H1 (cell line): ENCODE measurements around the gene BCAR1. TPM values are rescaled to one million over a fixed set of nuclear protein-coding genes. Genes with fewer than 3 reads are reported as not detected.

Experiments
- ASH2L ChIP-seq: fragments of 200-600, 300-600 bp; sonication (generic); IDR thresholded peaks from one replicate; pipeline ENCODE4 v1.7.1; 2017; ENCODE audit warnings: low read length
- BACH1 ChIP-seq: IDR thresholded peaks from 2 replicates; pipeline ENCODE4 v1.6.1; 2012; ENCODE audit warnings: low read length, improper control_type of control experiment
- BCL11A ChIP-seq, 2 experiments: IDR thresholded peaks; one replicate each; pipeline ENCODE4 v1.6.1; 2011; ENCODE audit warnings: low read depth in 2 of 2, low read length in 2 of 2, mild to moderate bottlenecking in 2 of 2
- BRCA1 ChIP-seq: IDR thresholded peaks from 2 replicates; pipeline ENCODE4 v1.6.1; 2012; ENCODE audit warnings: low read depth, low read length, improper control_type of control experiment
- CEBPB ChIP-seq: IDR thresholded peaks from 2 replicates; pipeline ENCODE4 v1.6.1; 2012; ENCODE audit warnings: low read depth, low read length
- CREB1 ChIP-seq: IDR thresholded peaks from 2 replicates; pipeline ENCODE4 v1.6.1; 2012; ENCODE audit warnings: inconsistent platforms
- E2F6 ChIP-seq: IDR thresholded peaks from 2 replicates; pipeline ENCODE4 v1.6.1; 2012; ENCODE audit warnings: inconsistent platforms
- EGR1 ChIP-seq: IDR thresholded peaks from 2 replicates; pipeline ENCODE4 v1.6.1; 2011; ENCODE audit warnings: low read depth, low read length, borderline replicate concordance
- EZH2 ChIP-seq: fragments of 200-600 bp; sonication (generic); IDR thresholded peaks from 2 replicates; pipeline ENCODE4 v1.7.1; 2012; ENCODE audit warnings: low read depth, mild to moderate bottlenecking, moderate library complexity, low read length, inconsistent platforms; ENCODE audit not compliant: severe bottlenecking
- HDAC2 ChIP-seq, 2 experiments: fragments of 300-600 bp in 1 of 2; sonication (generic) in 1 of 2; IDR thresholded peaks; 2 replicates each; pipeline ENCODE4 v1.6.1; 2011 to 2012; ENCODE audit warnings: low read depth in 2 of 2, low read length in 2 of 2, mild to moderate bottlenecking in 2 of 2, moderate library complexity in 2 of 2, borderline replicate concordance in 1 of 2, inconsistent platforms in 1 of 2
- JUN ChIP-seq: IDR thresholded peaks from 2 replicates; pipeline ENCODE4 v1.6.1; 2011; ENCODE audit warnings: low read depth, mild to moderate bottlenecking, improper control_type of control experiment, low read length
- KDM1A ChIP-seq: fragments of 200-600, 300-600 bp; sonication (generic); IDR thresholded peaks from 2 replicates; pipeline ENCODE4 v1.7.1; 2016; ENCODE audit warnings: mild to moderate bottlenecking, low read length, borderline replicate concordance
- KDM4A ChIP-seq: IDR thresholded peaks from one replicate; pipeline ENCODE4 v1.7.1; 2012; ENCODE audit warnings: low read depth, mild to moderate bottlenecking, moderate library complexity, low read length, inconsistent platforms; ENCODE audit not compliant: severe bottlenecking
- KDM5A ChIP-seq: fragments of 200-600 bp; IDR thresholded peaks from 2 replicates; pipeline ENCODE4 v1.7.1; 2012; ENCODE audit warnings: mild to moderate bottlenecking, low read length, inconsistent platforms, mixed read lengths
- MAX ChIP-seq: IDR thresholded peaks from 2 replicates; pipeline ENCODE4 v1.6.1; 2012; ENCODE audit warnings: inconsistent platforms
- POLR2A ChIP-seq, 2 experiments: IDR thresholded peaks; 1 replicate in 1 of 2; 2 replicates in 1 of 2; pipeline ENCODE4 v1.6.1; 2011; ENCODE audit warnings: low read depth in 2 of 2, low read length in 2 of 2, mild to moderate bottlenecking in 2 of 2; ENCODE audit errors: control extremely low read depth in 1 of 2
- POU5F1 ChIP-seq: IDR thresholded peaks from 2 replicates; pipeline ENCODE4 v1.6.1; 2011; ENCODE audit warnings: low read depth, mild to moderate bottlenecking, low read length, moderate library complexity
- RXRA ChIP-seq: IDR thresholded peaks from 2 replicates; pipeline ENCODE4 v1.6.1; 2011; ENCODE audit warnings: low read depth, mild to moderate bottlenecking, low read length, moderate library complexity; ENCODE audit not compliant: insufficient read depth
- SAP30 ChIP-seq: fragments of 300-600 bp; sonication (generic); IDR thresholded peaks from 2 replicates; pipeline ENCODE4 v1.7.1; 2012; ENCODE audit warnings: low read length, moderate library complexity, mild to moderate bottlenecking, inconsistent platforms; ENCODE audit not compliant: insufficient read depth, insufficient replicate concordance
- TBP ChIP-seq: IDR thresholded peaks from 2 replicates; pipeline ENCODE4 v1.6.1; 2011; ENCODE audit warnings: low read depth, low read length, improper control_type of control experiment
- YY1 ChIP-seq: IDR thresholded peaks from 2 replicates; pipeline ENCODE4 v1.6.1; 2011; ENCODE audit warnings: low read depth, mild to moderate bottlenecking, low read length
- polyA plus RNA-seq, 7 experiments: library from polyadenylated mRNA; depleted of rRNA in 3 of 7; stranded (reverse) in 5 of 7; unstranded in 2 of 7; fragments of >200 nt in 5 of 7; fragments of 200-250 nt in 2 of 7; gene quantifications; 1 replicate in 5 of 7; 2 replicates in 1 of 7; 4 replicates in 1 of 7; pipeline versions ENCODE4 v1.2.1 to v1.2.3, GENCODE V29; 2011 to 2013; ENCODE audit warnings: missing spikeins in 2 of 7, mixed read lengths in 2 of 7
- total RNA-seq: library from RNA; stranded (reverse); fragmentation: NEBNext Ultra II Directional; extraction: Animal tissue kit (Norgen Biotek cat#: 25700); gene quantifications from 2 replicates; pipeline ENCODE4 v1.2.1, GENCODE V29; 2021
- TF ChIP-seq, protein P1 (sequence below): IDR thresholded peaks from 2 replicates; pipeline ENCODE4 v1.6.1; 2011; ENCODE audit warnings: low read length, improper control_type of control experiment

BCAR1 gene
- total and polyA plus RNA-seq, 2 of the 8 experiments (the other 6 are each of a cell fraction or from before 2014, with no cell fraction given), result 59.8 to 105 TPM

DNA sequence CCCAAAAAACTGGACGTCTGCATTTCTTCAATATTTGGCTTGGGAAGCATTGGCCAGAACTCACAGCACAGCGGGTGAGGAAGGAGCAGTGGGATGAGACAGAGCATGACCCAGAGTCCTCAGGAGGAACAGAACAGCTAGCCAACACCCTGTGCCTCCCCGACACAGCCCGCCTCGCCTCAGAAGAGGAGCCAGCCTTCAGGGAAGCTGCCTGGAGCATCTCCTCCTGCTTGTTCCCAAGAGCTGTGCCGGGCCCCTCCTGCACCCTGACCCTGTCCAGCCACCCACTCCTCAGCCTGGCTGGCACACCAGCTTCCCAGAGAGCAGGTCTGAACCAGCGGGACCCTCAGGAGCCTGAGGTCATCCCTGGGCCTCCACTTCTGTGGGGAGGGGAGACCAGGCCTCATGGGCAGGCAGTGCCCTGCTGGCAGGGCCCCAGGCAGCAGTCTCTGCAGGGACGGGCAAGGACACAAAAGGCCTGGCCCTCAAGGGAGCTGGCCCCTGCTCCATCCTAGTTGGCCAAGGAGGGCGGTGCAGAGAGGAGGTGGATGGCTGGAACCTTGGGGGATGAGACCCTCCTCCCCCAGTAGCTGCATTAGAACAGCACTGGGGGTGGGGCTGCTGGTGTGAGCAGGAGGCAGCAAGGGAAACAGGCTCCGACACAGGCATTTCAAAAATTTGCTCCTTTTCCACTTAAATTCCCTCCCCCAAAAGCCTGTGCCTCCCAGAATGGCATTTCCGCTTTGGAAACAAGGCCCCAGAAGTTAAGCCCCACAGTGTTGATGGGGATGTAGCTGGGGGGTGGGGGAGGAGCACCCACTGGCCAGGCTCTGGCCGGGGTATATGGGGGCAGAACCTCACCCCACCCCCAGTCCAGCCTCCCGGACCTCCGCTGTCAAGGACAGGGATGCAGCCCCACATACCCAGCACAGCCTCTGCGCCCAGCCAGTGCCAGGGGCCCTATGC, 1.8 kb upstream of the BCAR1 start (continued):
- TF ChIP-seq ASH2L, result peak; percentile 82
- TF ChIP-seq JUN, result no peak
- no peak for TF ChIP-seq BACH1
- no peak for TF ChIP-seq POU5F1
- TF ChIP-seq YY1, result no peak
- no peak for TF ChIP-seq CEBPB
- no peak for TF ChIP-seq HDAC2 (IDR thresholded peaks at IDR 0.05; ENCODE audit: borderline replicate concordance in 1 of 2, low read depth in 2 of 2, low read length in 2 of 2)
- TF ChIP-seq E2F6, result no peak
- TF ChIP-seq POLR2A (IDR thresholded peaks at IDR 0.05; ENCODE audit: control extremely low read depth in 1 of 2, low read depth in 2 of 2, low read length in 2 of 2), result peak in 1 of 2 experiments; percentile 71; a peak in 2 of 3 replicates
- no peak for TF ChIP-seq KDM5A
- TF ChIP-seq BRCA1, result no peak
- TF ChIP-seq TBP, result peak; percentile 50; the same call in 1 of the 2 replicates
- TF ChIP-seq, protein P1, sequence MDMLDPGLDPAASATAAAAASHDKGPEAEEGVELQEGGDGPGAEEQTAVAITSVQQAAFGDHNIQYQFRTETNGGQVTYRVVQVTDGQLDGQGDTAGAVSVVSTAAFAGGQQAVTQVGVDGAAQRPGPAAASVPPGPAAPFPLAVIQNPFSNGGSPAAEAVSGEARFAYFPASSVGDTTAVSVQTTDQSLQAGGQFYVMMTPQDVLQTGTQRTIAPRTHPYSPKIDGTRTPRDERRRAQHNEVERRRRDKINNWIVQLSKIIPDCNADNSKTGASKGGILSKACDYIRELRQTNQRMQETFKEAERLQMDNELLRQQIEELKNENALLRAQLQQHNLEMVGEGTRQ, result no peak
- TF ChIP-seq EGR1, result no peak
- no peak for TF ChIP-seq BCL11A (IDR thresholded peaks at IDR 0.05; ENCODE audit: low read depth in 2 of 2, low read length in 2 of 2)
- TF ChIP-seq SAP30, result no peak
- no peak for TF ChIP-seq CREB1
- TF ChIP-seq KDM4A, result no peak
- no peak; the same call in 1 of the 2 replicates for TF ChIP-seq MAX
- 0 out of 2 replicates have a peak, but pooled peaks have one; percentile 3 for TF ChIP-seq RXRA
- no peak for TF ChIP-seq EZH2
- TF ChIP-seq KDM1A, result no peak; the same call in 1 of the 2 replicates
